ENCODE data around the gene OR51B6. TPM values are rescaled to one million over a fixed set of nuclear protein-coding genes. Genes with fewer than 3 reads are reported as not detected.
"Not testable (repeated sequence)": the region's sequence is repeated elsewhere in the genome, so short reads cannot be mapped to it uniquely, and the experiment has no call there.

OR51B6 gene
- not detected for total RNA-seq

GRCh38 chr11:5351208-5351607 is at the start of gene OR51B6:
TSS of gene OR51B6 (plus strand) at chr11:5351508. CDS start at chr11:5351508, 0 bp downstream.
- H3K36me3 Mint-ChIP-seq (ENCODE audit: insufficient read depth in 2 of 2), result no peaks in the 10 kb centered on the region

GRCh38 chr11:5301846-5302245 is 49.5 kb upstream of the OR51B6 start, which contains the start of gene OR51B4:
TSS of gene OR51B4 (minus strand) at chr11:5301946. CDS start at chr11:5301946, 0 bp downstream.
- Mint-ChIP-seq H3K27me3 (ENCODE audit: low read depth) (peaks cover 6% of the 10 kb centered on the region), H3K36me3 (ENCODE audit: insufficient read depth in 2 of 2) (no peaks in the 10 kb centered on the region), H3K9me3 (no peaks in the 10 kb centered on the region), H3K27ac (no peak within 1 kb of the TSS), H3K4me3 (no peak within 1 kb of the TSS), H3K4me1 (ENCODE audit: low read depth) (no peaks in the 10 kb centered on the region)
- ATAC-seq (replicated peaks in 1 of 2) (no peak), DNase-seq (no peak)

More at GRCh38 chr11:5351208-5351607, at the start of gene OR51B6:
- no peak within 1 kb of the TSS for H3K4me3 Mint-ChIP-seq
- H3K27me3 Mint-ChIP-seq (ENCODE audit: low read depth), result peaks cover 14% of the 10 kb centered on the region
- peaks cover 0 to 3% of the 10 kb centered on the region in 2 donors for H3K9me3 Mint-ChIP-seq
- H3K4me1 Mint-ChIP-seq (ENCODE audit: low read depth), result no peaks in the 10 kb centered on the region
- H3K27ac Mint-ChIP-seq, result no peak within 1 kb of the TSS
- ATAC-seq (replicated peaks in 1 of 2) (no peak), DNase-seq (no peak)

GRCh38 chr11:5303626-5304025 is 47.7 kb upstream of the OR51B6 start:
- DNase-seq (no peak), ATAC-seq (replicated peaks in 1 of 2) (no peak)
- Mint-ChIP-seq H3K36me3 (ENCODE audit: insufficient read depth in 2 of 2) (no peaks in the 10 kb centered on the region), H3K27ac (no peak overlapping the region), H3K9me3 (no peaks in the 10 kb centered on the region), H3K4me3 (no peak overlapping the region), H3K4me1 (ENCODE audit: low read depth) (no peaks in the 10 kb centered on the region), H3K27me3 (ENCODE audit: low read depth) (peaks cover 12% of the 10 kb centered on the region)

GRCh38 chr11:5304046-5304445 is 47.3 kb upstream of the OR51B6 start:
- ATAC-seq (replicated peaks in 1 of 2) (no peak), DNase-seq (no peak)
- Mint-ChIP-seq H3K4me1 (ENCODE audit: low read depth) (no peaks in the 10 kb centered on the region), H3K27me3 (ENCODE audit: low read depth) (peaks cover 12% of the 10 kb centered on the region), H3K36me3 (ENCODE audit: insufficient read depth in 2 of 2) (no peaks in the 10 kb centered on the region), H3K9me3 (no peaks in the 10 kb centered on the region), H3K27ac (no peak overlapping the region), H3K4me3 (no peak overlapping the region)

GRCh38 chr11:5307256-5308019 is 43.9 kb upstream of the OR51B6 start:
- DNase-seq (no peak), ATAC-seq (replicated peaks in 1 of 2) (no peak)
- Mint-ChIP-seq H3K27ac (no peak overlapping the region), H3K36me3 (ENCODE audit: insufficient read depth in 2 of 2) (no peaks in the 10 kb centered on the region), H3K9me3 (no peaks in the 10 kb centered on the region), H3K27me3 (ENCODE audit: low read depth) (peaks cover 7% of the 10 kb centered on the region), H3K4me3 (no peak overlapping the region), H3K4me1 (ENCODE audit: low read depth) (no peaks in the 10 kb centered on the region)

- Mint-ChIP-seq H3K27ac (no peak overlapping the region), H3K4me3 (no peak overlapping the region), H3K36me3 (ENCODE audit: insufficient read depth in 2 of 2) (no peaks in the 10 kb centered on the region), H3K9me3 (peaks cover 1 to 2% of the 10 kb centered on the region in 2 donors), H3K4me1 (ENCODE audit: low read depth) (no peaks in the 10 kb centered on the region), H3K27me3 (ENCODE audit: low read depth) (peaks cover 7% of the 10 kb centered on the region)
- DNase-seq, result no peak
- no peak for ATAC-seq (replicated peaks in 1 of 2)
Measured at GRCh38 chr11:5310423-5310822, 40.9 kb upstream of the OR51B6 start.

- not testable (repeated sequence) for H3K27ac Mint-ChIP-seq; H3K4me3 Mint-ChIP-seq; H3K36me3 Mint-ChIP-seq (ENCODE audit: insufficient read depth in 2 of 2); H3K27me3 Mint-ChIP-seq (ENCODE audit: low read depth); H3K9me3 Mint-ChIP-seq; DNase-seq; ATAC-seq (replicated peaks in 1 of 2); H3K4me1 Mint-ChIP-seq (ENCODE audit: low read depth)
Measured at GRCh38 chr11:5313326-5314023, 37.8 kb upstream of the OR51B6 start.

GRCh38 chr11:5317292-5317691 is 34.0 kb upstream of the OR51B6 start:
- Mint-ChIP-seq H3K27ac (no peak overlapping the region), H3K27me3 (ENCODE audit: low read depth) (no peaks in the 10 kb centered on the region), H3K4me3 (no peak overlapping the region), H3K4me1 (ENCODE audit: low read depth) (no peaks in the 10 kb centered on the region), H3K36me3 (ENCODE audit: insufficient read depth in 2 of 2) (no peaks in the 10 kb centered on the region), H3K9me3 (peaks cover 2 to 4% of the 10 kb centered on the region in 2 donors)
- no peak for DNase-seq
- ATAC-seq (replicated peaks in 1 of 2), result no peak

GRCh38 chr11:5324197-5324596 is 27.1 kb upstream of the OR51B6 start, which contains the start of gene OR51B2:
TSS of gene OR51B2 (minus strand) at chr11:5324297. CDS start at chr11:5324297, 0 bp downstream.
- Mint-ChIP-seq H3K27ac (no peak within 1 kb of the TSS), H3K27me3 (ENCODE audit: low read depth) (peaks cover 10% of the 10 kb centered on the region), H3K36me3 (ENCODE audit: insufficient read depth in 2 of 2) (no peaks in the 10 kb centered on the region), H3K4me3 (no peak within 1 kb of the TSS), H3K9me3 (peaks cover 0 to 6% of the 10 kb centered on the region in 2 donors), H3K4me1 (ENCODE audit: low read depth) (no peaks in the 10 kb centered on the region)
- DNase-seq (no peak), ATAC-seq (replicated peaks in 1 of 2) (no peak)

- Mint-ChIP-seq H3K9me3 (no peaks in the 10 kb centered on the region), H3K27me3 (ENCODE audit: low read depth) (peaks cover 16% of the 10 kb centered on the region), H3K36me3 (ENCODE audit: insufficient read depth in 2 of 2) (no peaks in the 10 kb centered on the region), H3K4me1 (ENCODE audit: low read depth) (no peaks in the 10 kb centered on the region), H3K27ac (no peak overlapping the region), H3K4me3 (no peak overlapping the region)
- ATAC-seq (replicated peaks in 1 of 2) (no peak), DNase-seq (no peak)
Measured at GRCh38 chr11:5335170-5335569, 16.1 kb upstream of the OR51B6 start.

GRCh38 chr11:5336331-5336730 is 15.0 kb upstream of the OR51B6 start:
- Mint-ChIP-seq H3K4me3 (no peak overlapping the region), H3K36me3 (ENCODE audit: insufficient read depth in 2 of 2) (no peaks in the 10 kb centered on the region), H3K27me3 (ENCODE audit: low read depth) (peaks cover 7% of the 10 kb centered on the region), H3K9me3 (no peaks in the 10 kb centered on the region), H3K4me1 (ENCODE audit: low read depth) (no peaks in the 10 kb centered on the region), H3K27ac (no peak overlapping the region)
- DNase-seq (no peak), ATAC-seq (replicated peaks in 1 of 2) (no peak)

- H3K27me3 Mint-ChIP-seq (ENCODE audit: low read depth); H3K4me1 Mint-ChIP-seq (ENCODE audit: low read depth); H3K27ac Mint-ChIP-seq; H3K9me3 Mint-ChIP-seq; H3K4me3 Mint-ChIP-seq; ATAC-seq (replicated peaks in 1 of 2); H3K36me3 Mint-ChIP-seq (ENCODE audit: insufficient read depth in 2 of 2); DNase-seq: not testable (repeated sequence)
Measured at GRCh38 chr11:5337253-5337652, 14.1 kb upstream of the OR51B6 start.

GRCh38 chr11:5339771-5340322 is 11.5 kb upstream of the OR51B6 start:
- no peak for DNase-seq

More at GRCh38 chr11:5339771-5340322, 11.5 kb upstream of the OR51B6 start:
- Mint-ChIP-seq H3K27me3 (ENCODE audit: low read depth) (peaks cover 7% of the 10 kb centered on the region), H3K9me3 (no peaks in the 10 kb centered on the region), H3K27ac (no peak overlapping the region), H3K36me3 (ENCODE audit: insufficient read depth in 2 of 2) (no peaks in the 10 kb centered on the region), H3K4me3 (no peak overlapping the region), H3K4me1 (ENCODE audit: low read depth) (no peaks in the 10 kb centered on the region)
- ATAC-seq (replicated peaks in 1 of 2), result no peak
